HG03460 (cell line): ENCODE measurements around the gene HIBCH.
"Not testable (repeated sequence)": the region's sequence is repeated elsewhere in the genome, so short reads cannot be mapped to it uniquely, and the experiment has no call there.

Source experiments
- ATAC-seq: cut with Tn5 transposase; IDR thresholded peaks from one replicate; pipeline ENCODE4 v1.9.1; 2021; ENCODE audit not compliant: unreplicated experiment

The HIBCH gene

GRCh38 chr2:190343536-190344275 lies 24.1 kb upstream of the HIBCH start, which contains the start of gene INPP1:
TSS of gene INPP1 (plus strand) at chr2:190343589. CDS start at chr2:190360103, 16,514 bp downstream.
- peak; percentile 58 for ATAC-seq

- ATAC-seq: no peak
Measured at GRCh38 chr2:190343089-190343535, 23.5 kb upstream of the HIBCH start.

DNA sequence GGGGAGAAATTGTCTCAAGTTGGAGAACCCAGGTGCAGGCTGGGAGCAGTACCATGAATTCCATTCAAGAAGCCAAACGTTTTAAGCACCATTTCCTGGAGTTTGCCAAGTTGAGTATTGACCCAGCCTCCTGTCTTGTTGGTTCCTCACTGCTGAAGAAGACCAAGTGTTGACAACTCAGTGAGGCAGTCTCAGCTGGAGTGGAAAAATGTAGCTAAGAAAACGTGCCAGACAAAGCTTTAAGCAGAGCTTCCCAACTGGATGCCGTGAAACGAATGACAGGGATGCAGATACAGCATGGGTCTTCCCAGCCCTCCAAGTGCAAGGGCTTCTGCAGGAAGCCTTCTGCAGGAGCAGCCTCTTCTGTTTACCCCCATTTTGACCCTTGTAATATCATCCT lies 23.0 kb upstream of the HIBCH start:
- ATAC-seq: no peak

DNA sequence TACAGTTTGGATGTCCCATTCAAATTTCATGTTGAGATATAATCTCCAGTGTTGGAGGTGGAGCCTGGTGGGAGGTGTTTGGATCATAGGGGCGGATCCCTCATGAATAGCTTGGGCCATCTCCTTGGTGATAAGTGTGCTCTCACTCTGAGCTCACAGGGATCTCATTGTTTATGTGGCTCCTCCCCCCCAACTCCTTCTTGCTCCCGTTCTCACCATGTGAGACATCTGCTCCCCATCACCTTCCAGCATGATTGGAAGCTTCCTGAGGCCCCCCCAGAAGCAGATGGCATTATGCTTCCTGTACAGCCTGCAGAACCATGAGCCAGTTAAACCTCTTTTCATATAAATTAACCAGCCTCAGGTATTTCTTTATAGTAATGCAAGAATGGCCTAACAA lies 20.7 kb upstream of the HIBCH start:
- no peak for ATAC-seq

- no peak for ATAC-seq
Measured at GRCh38 chr2:190339394-190339793, 19.8 kb upstream of the HIBCH start.

DNA sequence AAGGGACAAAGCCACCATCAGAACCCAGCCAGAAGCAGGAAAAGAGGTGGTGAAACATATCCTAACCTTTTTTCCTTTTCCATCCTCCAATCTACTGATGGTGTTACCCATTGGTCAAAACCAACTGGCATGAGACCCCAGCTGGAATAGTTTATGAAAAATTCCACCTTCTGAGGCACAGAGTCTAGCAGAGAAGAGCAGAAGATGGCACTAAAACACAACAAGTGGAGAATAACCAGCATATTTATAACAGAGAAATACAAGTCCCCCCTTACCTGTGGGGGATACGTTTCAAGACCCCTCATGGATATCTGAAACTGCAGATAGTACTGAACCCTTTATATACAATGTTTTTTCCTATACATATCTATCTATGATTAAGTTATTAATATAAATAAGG lies 18.8 kb upstream of the HIBCH start:
- no peak for ATAC-seq

DNA sequence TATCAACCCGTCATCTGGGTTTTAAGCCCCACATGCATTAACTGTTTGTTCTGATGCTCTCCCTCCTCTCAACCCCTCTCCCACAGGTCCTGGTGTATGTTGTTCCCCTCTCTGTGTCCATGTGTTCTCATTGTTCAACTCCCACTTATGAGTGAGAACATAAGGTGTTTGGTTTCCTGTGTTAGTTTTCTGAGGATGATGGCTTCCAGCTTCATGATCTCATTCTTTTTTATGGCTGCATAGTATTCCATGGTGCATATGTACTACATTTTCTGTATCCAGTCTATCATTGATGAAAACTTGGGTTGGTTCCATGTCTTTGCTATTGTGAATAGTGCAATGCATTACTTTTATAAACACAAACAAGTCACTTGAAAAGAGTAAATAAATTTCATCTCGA lies 16.8 kb upstream of the HIBCH start:
- ATAC-seq: no peak

GRCh38 chr2:190335584-190335983 lies 16.0 kb upstream of the HIBCH start:
- ATAC-seq: not testable (repeated sequence)

DNA sequence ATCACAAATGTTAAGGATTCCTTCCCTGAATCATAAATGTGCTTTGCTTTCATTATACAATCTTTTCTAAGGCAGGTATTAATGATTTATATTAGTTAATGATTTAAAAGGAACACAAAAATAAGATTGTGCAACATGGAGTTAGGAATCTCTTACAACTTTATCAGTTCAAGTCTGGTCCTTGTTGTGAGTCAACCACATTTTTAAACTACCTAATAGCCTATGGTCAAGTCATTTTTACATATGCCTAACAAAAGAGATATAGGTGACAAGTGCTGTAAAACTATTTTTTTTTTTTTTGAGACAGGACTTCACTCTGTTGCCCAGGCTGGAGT lies 15.6 kb upstream of the HIBCH start:
- ATAC-seq: no peak

- ATAC-seq: no peak
Measured at GRCh38 chr2:190334479-190335224, 15.0 kb upstream of the HIBCH start.

DNA sequence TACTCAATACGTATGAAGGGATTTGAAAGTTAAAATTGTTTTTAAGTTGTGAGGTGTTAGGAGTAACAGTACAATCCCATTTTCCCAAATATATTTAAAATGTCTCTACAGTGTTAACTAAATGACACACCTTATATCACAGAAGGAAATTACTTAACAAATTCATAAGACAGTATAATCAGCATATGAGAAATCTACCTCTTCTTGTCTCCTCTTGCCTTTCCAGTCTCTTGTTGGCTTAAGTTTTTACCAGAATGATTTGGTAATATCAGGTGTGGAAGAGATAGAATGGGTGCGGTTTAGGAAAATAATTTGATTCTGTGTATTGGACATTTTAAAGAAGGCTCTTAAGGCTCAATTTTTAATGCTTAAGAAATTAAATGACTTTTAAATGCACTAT lies 14.3 kb upstream of the HIBCH start:
- no peak for ATAC-seq

DNA sequence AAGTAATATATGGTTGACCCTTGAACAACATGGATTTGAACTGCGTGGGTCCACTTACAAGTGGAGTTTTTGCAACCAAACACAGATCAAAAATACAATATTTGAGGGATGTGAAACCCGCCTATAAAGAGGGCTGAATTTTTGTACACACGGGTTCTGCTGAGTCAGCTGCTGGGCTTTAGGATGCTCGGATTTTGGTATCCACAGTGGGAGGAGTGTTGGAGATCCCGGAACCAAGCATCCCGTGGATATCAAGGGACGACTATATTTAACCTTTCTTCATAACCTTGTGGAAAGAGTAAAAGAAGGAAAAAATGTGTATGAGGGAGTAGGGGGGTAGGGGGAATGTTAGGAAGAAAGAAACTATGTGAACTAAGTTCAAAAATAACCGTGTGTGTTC lies 13.8 kb upstream of the HIBCH start:
- ATAC-seq: no peak

GRCh38 chr2:190328573-190329147 lies 9.0 kb upstream of the HIBCH start:
- no peak for ATAC-seq

GRCh38 chr2:190327867-190328572 lies 8.4 kb upstream of the HIBCH start:
- no peak for ATAC-seq

GRCh38 chr2:190325588-190325987 lies 6.0 kb upstream of the HIBCH start:
- no peak for ATAC-seq

- ATAC-seq: no peak
Measured at GRCh38 chr2:190323406-190323805, 3.8 kb upstream of the HIBCH start.

DNA sequence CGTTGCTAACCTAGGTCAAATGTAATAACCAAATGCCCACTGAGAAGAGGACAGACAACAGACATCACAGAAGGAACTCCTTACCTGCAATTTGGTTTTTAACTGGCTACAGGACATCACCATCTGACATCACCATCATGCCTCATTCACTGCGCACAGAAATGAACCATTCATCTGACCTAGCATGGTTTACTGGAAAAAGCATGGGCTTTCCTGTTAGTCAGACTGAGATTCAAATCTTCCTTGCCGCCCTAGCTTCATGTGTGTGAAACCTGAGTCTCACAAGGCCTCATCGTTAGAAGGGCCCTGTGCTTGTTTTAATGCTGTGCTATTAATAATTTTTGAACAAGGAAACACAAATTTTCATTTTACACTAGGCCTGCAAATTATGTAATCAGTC lies 1.1 kb upstream of the HIBCH start:
- no peak for ATAC-seq

GRCh38 chr2:190318931-190319554 lies 583 bp downstream of the HIBCH start:
- ATAC-seq: peak; percentile 39

DNA sequence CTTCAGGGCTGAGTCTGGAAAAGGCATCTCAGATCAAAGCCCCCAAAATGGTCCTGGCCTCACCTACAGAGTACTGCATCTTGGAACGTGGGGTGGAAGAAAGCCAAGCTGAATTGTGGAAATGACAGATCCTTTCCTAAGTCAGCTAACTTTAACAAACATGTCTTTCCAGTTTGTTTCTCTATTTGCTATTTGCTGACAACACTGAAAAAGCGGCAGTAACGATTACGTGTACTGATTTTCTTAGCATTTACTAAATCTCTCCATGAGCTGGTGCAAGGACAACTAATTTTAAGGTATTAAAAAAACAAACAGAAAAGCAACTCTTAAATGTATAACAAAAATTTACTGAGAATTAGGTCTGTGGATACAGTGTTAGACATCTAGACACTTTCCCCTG lies 1.1 kb downstream of the HIBCH start:
- no peak for ATAC-seq

DNA sequence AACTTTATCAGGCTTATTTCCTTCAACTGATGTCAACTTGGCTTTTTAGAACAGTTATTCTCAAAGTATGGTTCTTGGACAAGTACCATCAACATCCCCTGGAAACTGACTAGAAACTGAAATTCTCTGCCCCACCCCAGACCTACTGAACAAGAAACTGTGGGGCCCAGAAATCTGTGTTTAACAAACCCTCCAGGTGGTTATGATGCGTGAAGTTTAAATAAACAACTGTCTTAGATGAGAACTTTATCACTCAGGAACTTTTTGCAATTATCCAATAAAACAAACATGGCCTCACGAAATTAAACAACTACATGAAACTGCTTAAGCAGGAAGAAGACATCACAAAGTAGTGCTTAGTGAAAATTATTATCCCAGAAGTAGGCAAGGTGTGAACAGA lies 4.4 kb downstream of the HIBCH start:
- ATAC-seq: no peak

- no peak for ATAC-seq
Measured at GRCh38 chr2:190313880-190314279, 5.7 kb downstream of the HIBCH start.
